Sigmoid colon (tissue), 7 donors: ENCODE data around the gene HAUS5. TPM values are rescaled to one million over a fixed set of nuclear protein-coding genes. Genes with fewer than 3 reads are reported as not detected.

Source experiments
- DNase-seq: peaks from one replicate; pipeline ENCODE4 v3.0.0-alpha.2; 2019
- H3K27ac ChIP-seq, 4 donors: fragments of 200-600 bp; sonication (generic); one replicate each; pipeline ENCODE4 v1.5.1; 2016 to 2019; ENCODE audit warnings: mild to moderate bottlenecking in 1 of 4
- H3K27me3 ChIP-seq, 3 donors: fragments of 200-600 bp; sonication (generic); one replicate each; pipeline ENCODE4 v1.5.1; 2019; ENCODE audit warnings: mild to moderate bottlenecking in 1 of 3
- H3K36me3 ChIP-seq, 4 donors: fragments of 200-600 bp; sonication (generic); one replicate each; pipeline ENCODE4 v1.5.1; 2016 to 2019
- H3K4me1 ChIP-seq, 4 donors: fragments of 200-600 bp; sonication (generic); one replicate each; pipeline ENCODE4 v1.5.1; 2017 to 2019
- H3K4me3 ChIP-seq, 4 donors: fragments of 200-600 bp; sonication (generic); one replicate each; pipeline ENCODE4 v1.5.1; 2017 to 2019; ENCODE audit warnings: mild to moderate bottlenecking in 2 of 4, moderate library complexity in 1 of 4
- H3K9me3 ChIP-seq, 4 donors: fragments of 200-600 bp in 3 of 4; sonication (generic) in 3 of 4; one replicate each; pipeline versions ENCODE4 v1.5.1 to v1.6.1; 2013 to 2019
- CTCF ChIP-seq, 4 experiments: fragments of 450-650 bp in 3 of 4; fragments of 200-600 bp in 1 of 4; IDR thresholded peaks; one replicate each; pipeline ENCODE4 v1.5.1; 2016 to 2019; ENCODE audit warnings: antibody characterized with exemption in 4 of 4, mild to moderate bottlenecking in 3 of 4, moderate library complexity in 2 of 4
- EP300 ChIP-seq, 4 donors: sonication (generic); formaldehyde crosslinking; IDR thresholded peaks; one replicate each; pipeline ENCODE4 v1.6.1; 2017; ENCODE audit warnings: antibody characterized with exemption in 4 of 4
- POLR2A ChIP-seq, 2 donors: fragments of 450-650 bp; IDR thresholded peaks; one replicate each; pipeline ENCODE4 v1.6.1; 2016; ENCODE audit warnings: antibody characterized with exemption in 2 of 2, mild to moderate bottlenecking in 2 of 2, moderate library complexity in 2 of 2
- POLR2AphosphoS5 ChIP-seq, 4 donors: sonication (generic); formaldehyde crosslinking; IDR thresholded peaks; one replicate each; pipeline ENCODE4 v1.6.1; 2017; ENCODE audit warnings: antibody characterized with exemption in 4 of 4
- WGBS, 2 donors: extraction: QIAGEN DNeasy Blood & Tissue Kit; methylation state at CpG; one replicate each; pipeline ENCODE4 v1.1.7; 2013; 5-methylcytosine and 5-hydroxymethylcytosine counted together
- intact Hi-C: fragments of 100-400 bp; cut with DNase I; formaldehyde crosslinking; loops from one replicate; pipeline ENCODE4 v1.15.1; 2023
- polyA plus RNA-seq, 3 donors: library from polyadenylated mRNA; stranded (reverse); fragments of 200-250 nt; gene quantifications; one replicate each; pipeline ENCODE4 v1.2.3, GENCODE V29; 2013
- total RNA-seq, 4 donors: library from RNA; depleted of rRNA; stranded (reverse); fragments of >200 nt; gene quantifications; one replicate each; pipeline ENCODE4 v1.1.0, GENCODE V29; 2016
- donor health status: healthy with polysubstance abuse.
- donor health status: Bipolar disorder and iron deficiency.
- donor health status: healthy.

The HAUS5 gene
- total and polyA plus RNA-seq, 7 donors, result 1.2 to 14.8 (median 5.6) TPM

- intact Hi-C loops, result loop anchor here (2.0 to 10.0 kb wide), 3 partner anchors 15 to 969 kb away; partner anchors contain the start of genes RBM42, SCGB2B2, ZBTB32 and ZNF302
- peak overlapping the region; percentile 86 to 94 (median 91) for H3K27ac ChIP-seq
- H3K36me3 ChIP-seq, result no peaks in the 10 kb centered on the region
- no peaks in the 10 kb centered on the region for H3K9me3 ChIP-seq
- H3K4me3 ChIP-seq, result peak overlapping the region; percentile 46 to 60 (median 54)
- 0 to 1% methylated on average over 69 of the region's 69 CpGs for WGBS, 2 donors
- TF ChIP-seq EP300 (IDR thresholded peaks at IDR 0.05), result no peak
- TF ChIP-seq POLR2AphosphoS5 (IDR thresholded peaks at IDR 0.05), result peak; percentile 35 to 58 (median 48)
- TF ChIP-seq POLR2A (IDR thresholded peaks at IDR 0.05), result no peak
- no peak for TF ChIP-seq CTCF (IDR thresholded peaks at IDR 0.05)
- H3K4me1 ChIP-seq, result peaks cover 0 to 46% (median 37%) of the 10 kb centered on the region in 4 donors
- peak; percentile 90 for DNase-seq
- H3K27me3 ChIP-seq, result no peaks in the 10 kb centered on the region
Observed at GRCh38 chr19:35643255-35644205, 31.0 kb downstream of the HAUS5 start.

- Histone ChIP-seq H3K4me3 (peak overlapping the region; percentile 46 to 60 (median 54)), H3K36me3 (no peaks in the 10 kb centered on the region), H3K4me1 (peaks cover 0 to 54% (median 45%) of the 10 kb centered on the region in 4 donors), H3K9me3 (no peaks in the 10 kb centered on the region), H3K27ac (peak overlapping the region; percentile 86 to 94 (median 91)), H3K27me3 (no peaks in the 10 kb centered on the region)
- peak; percentile 98 for DNase-seq
- 1% methylated on average over 60 of the region's 60 CpGs for WGBS, 2 donors
- intact Hi-C loops, result loop anchor here (5.0 to 10.0 kb wide), 2 partner anchors 58 to 970 kb away; partner anchors contain the start of genes SCGB2B2, ZBTB32 and ZNF302
- peak; percentile 31 to 69 (median 64) for TF ChIP-seq POLR2AphosphoS5 (IDR thresholded peaks at IDR 0.05)
- no peak for TF ChIP-seq EP300 (IDR thresholded peaks at IDR 0.05)
- no peak for TF ChIP-seq POLR2A (IDR thresholded peaks at IDR 0.05)
- no peak for TF ChIP-seq CTCF (IDR thresholded peaks at IDR 0.05)
Observed at GRCh38 chr19:35644206-35644986, 31.9 kb downstream of the HAUS5 start.

GRCh38 chr19:35644987-35645679 lies 32.6 kb downstream of the HAUS5 start:
- intact Hi-C loops, result loop anchor here (5.0 to 10.0 kb wide), 5 partner anchors 57 to 970 kb away; partner anchors contain the start of genes HSPB6, PROSER3, SCGB2B2 and TMEM147
- 18 to 20% methylated on average over 20 of the region's 20 CpGs for WGBS, 2 donors
- H3K4me1 ChIP-seq, result peaks cover 0 to 61% (median 51%) of the 10 kb centered on the region in 4 donors
- TF ChIP-seq POLR2AphosphoS5 (IDR thresholded peaks at IDR 0.05) (no peak), EP300 (IDR thresholded peaks at IDR 0.05) (no peak), POLR2A (IDR thresholded peaks at IDR 0.05) (no peak), CTCF (IDR thresholded peaks at IDR 0.05) (no peak)
- H3K9me3 ChIP-seq, result no peaks in the 10 kb centered on the region
- DNase-seq, result peak; percentile 93
- peak overlapping the region; percentile 46 to 60 (median 54) for H3K4me3 ChIP-seq
- H3K36me3 ChIP-seq, result no peaks in the 10 kb centered on the region
- peak overlapping the region; percentile 86 to 94 (median 91) for H3K27ac ChIP-seq
- H3K27me3 ChIP-seq, result no peaks in the 10 kb centered on the region
